GM19452 (cell line): ENCODE measurements around the gene TSPAN14.
"Not testable (repeated sequence)": the region's sequence is repeated elsewhere in the genome, so short reads cannot be mapped to it uniquely, and the experiment has no call there.

Experiments
- ATAC-seq: cut with Tn5 transposase; IDR thresholded peaks from one replicate; pipeline ENCODE4 v1.9.1; 2021; ENCODE audit not compliant: unreplicated experiment

TSPAN14 gene

GRCh38 chr10:80520661-80521470 lies 66.8 kb downstream of the TSPAN14 start:
- ATAC-seq = no peak

- ATAC-seq = no peak
These were observed 68.8 kb downstream of the TSPAN14 start for GRCh38 chr10:80522756-80523363.

- ATAC-seq = no peak
These were observed 69.7 kb downstream of the TSPAN14 start for GRCh38 chr10:80523773-80524172.

GRCh38 chr10:80524190-80524909 lies 70.2 kb downstream of the TSPAN14 start:
- ATAC-seq = no peak

- ATAC-seq = no peak
These were observed 72.1 kb downstream of the TSPAN14 start for GRCh38 chr10:80526218-80526617.

GRCh38 chr10:80526742-80527141 lies 72.6 kb downstream of the TSPAN14 start:
- no peak for ATAC-seq

GRCh38 chr10:80528185-80528700 lies 74.1 kb downstream of the TSPAN14 start:
- no peak for ATAC-seq

GRCh38 chr10:80528901-80529300 lies 74.8 kb downstream of the TSPAN14 start:
- no peak for ATAC-seq

- no peak for ATAC-seq
These were observed 75.5 kb downstream of the TSPAN14 start for GRCh38 chr10:80529604-80530003.

GRCh38 chr10:80530251-80530650 lies 76.1 kb downstream of the TSPAN14 start:
- no peak for ATAC-seq

GRCh38 chr10:80530816-80531215 lies 76.7 kb downstream of the TSPAN14 start:
- ATAC-seq = no peak

- ATAC-seq = no peak
These were observed 78.5 kb downstream of the TSPAN14 start for GRCh38 chr10:80532571-80532970.

GRCh38 chr10:80534059-80534458 lies 79.9 kb downstream of the TSPAN14 start:
- ATAC-seq = not testable (repeated sequence)

- ATAC-seq = not testable (repeated sequence)
These were observed 80.5 kb downstream of the TSPAN14 start for GRCh38 chr10:80534646-80535045.

GRCh38 chr10:80535671-80536360 lies 81.7 kb downstream of the TSPAN14 start:
- ATAC-seq = peak; percentile 78

GRCh38 chr10:80536361-80536835 lies 82.3 kb downstream of the TSPAN14 start:
- no peak for ATAC-seq

GRCh38 chr10:80537086-80537735 lies 83.1 kb downstream of the TSPAN14 start:
- ATAC-seq = no peak

- no peak for ATAC-seq
These were observed 83.8 kb downstream of the TSPAN14 start, which contains the start of gene SH2D4B for GRCh38 chr10:80537736-80538480. TSS of gene SH2D4B (plus strand) at chr10:80537902. CDS start at chr10:80538332, 430 bp downstream.

GRCh38 chr10:80538481-80539185 lies 84.5 kb downstream of the TSPAN14 start:
- no peak for ATAC-seq
